Muscle of back (tissue), 11 donors: ENCODE measurements around the gene ALKBH2. TPM values are rescaled to one million over a fixed set of nuclear protein-coding genes. Genes with fewer than 3 reads are reported as not detected.
"Not testable (repeated sequence)": the region's sequence is repeated elsewhere in the genome, so short reads cannot be mapped to it uniquely, and the experiment has no call there.

Source experiments
- DNase-seq, 3 donors: peaks; one replicate each; pipeline versions ENCODE4 v3.0.0 to v3.0.0-alpha.2; 2013
- polyA plus RNA-seq, 10 donors: library from polyadenylated mRNA; unstranded; fragments of 120-200 nt; gene quantifications; one replicate each; pipeline ENCODE4 v1.2.1, GENCODE V29; 2013; ENCODE audit not compliant: insufficient read length in 10 of 10

Gene ALKBH2
- polyA plus RNA-seq, 10 donors = 18.8 to 24.5 (median 20.8) TPM

- DNase-seq = no peak
Measured at GRCh38 chr12:109074866-109075265, 18.4 kb downstream of the ALKBH2 start.

GRCh38 chr12:109069307-109070271, 23.7 kb downstream of the ALKBH2 start:
- peak in 1 of 3 donors; percentile 22 for DNase-seq

GRCh38 chr12:109065853-109066193, 27.4 kb downstream of the ALKBH2 start:
- DNase-seq = no peak

- DNase-seq = no peak
Measured at GRCh38 chr12:109065154-109065852, 28.0 kb downstream of the ALKBH2 start.

- no peak for DNase-seq
Measured at GRCh38 chr12:109064143-109064542, 29.1 kb downstream of the ALKBH2 start.

GRCh38 chr12:109058773-109059172, 34.5 kb downstream of the ALKBH2 start:
- DNase-seq = no peak

- DNase-seq = no peak
Measured at GRCh38 chr12:109057376-109057775, 35.9 kb downstream of the ALKBH2 start.

GRCh38 chr12:109056891-109057290, 36.4 kb downstream of the ALKBH2 start:
- DNase-seq = no peak

GRCh38 chr12:109054520-109054919, 38.8 kb downstream of the ALKBH2 start:
- no peak for DNase-seq

- DNase-seq = not testable (repeated sequence)
Measured at GRCh38 chr12:109054124-109054513, 39.2 kb downstream of the ALKBH2 start.

GRCh38 chr12:109053382-109054123, 39.7 kb downstream of the ALKBH2 start:
- DNase-seq = no peak

- peak; percentile 85 to 93 (median 89) for DNase-seq
Measured at GRCh38 chr12:109052414-109053323, 40.6 kb downstream of the ALKBH2 start, which contains the start of gene USP30. TSS of gene USP30 (plus strand) at chr12:109052576. CDS start at chr12:109052679, 103 bp downstream.

- no peak for DNase-seq
Measured at GRCh38 chr12:109052097-109052413, 41.2 kb downstream of the ALKBH2 start.

GRCh38 chr12:109049794-109050193, 43.5 kb downstream of the ALKBH2 start:
- DNase-seq = not testable (repeated sequence)

GRCh38 chr12:109048706-109049105, 44.6 kb downstream of the ALKBH2 start:
- not testable (repeated sequence) for DNase-seq

GRCh38 chr12:109047081-109047805, 46.0 kb downstream of the ALKBH2 start:
- DNase-seq = no peak

GRCh38 chr12:109044241-109044640, 49.0 kb downstream of the ALKBH2 start:
- no peak for DNase-seq
